ENCODE results near the gene SNORC. TPM values are rescaled to one million over a fixed set of nuclear protein-coding genes. Genes with fewer than 3 reads are reported as not detected.

SNORC gene
- total RNA-seq, 4 donors from 2014 or later = 0.24 to 0.79 (median 0.40) TPM

- ATAC-seq (ENCODE audit: low FRiP score) = no peak
- TF ChIP-seq, protein P1, sequence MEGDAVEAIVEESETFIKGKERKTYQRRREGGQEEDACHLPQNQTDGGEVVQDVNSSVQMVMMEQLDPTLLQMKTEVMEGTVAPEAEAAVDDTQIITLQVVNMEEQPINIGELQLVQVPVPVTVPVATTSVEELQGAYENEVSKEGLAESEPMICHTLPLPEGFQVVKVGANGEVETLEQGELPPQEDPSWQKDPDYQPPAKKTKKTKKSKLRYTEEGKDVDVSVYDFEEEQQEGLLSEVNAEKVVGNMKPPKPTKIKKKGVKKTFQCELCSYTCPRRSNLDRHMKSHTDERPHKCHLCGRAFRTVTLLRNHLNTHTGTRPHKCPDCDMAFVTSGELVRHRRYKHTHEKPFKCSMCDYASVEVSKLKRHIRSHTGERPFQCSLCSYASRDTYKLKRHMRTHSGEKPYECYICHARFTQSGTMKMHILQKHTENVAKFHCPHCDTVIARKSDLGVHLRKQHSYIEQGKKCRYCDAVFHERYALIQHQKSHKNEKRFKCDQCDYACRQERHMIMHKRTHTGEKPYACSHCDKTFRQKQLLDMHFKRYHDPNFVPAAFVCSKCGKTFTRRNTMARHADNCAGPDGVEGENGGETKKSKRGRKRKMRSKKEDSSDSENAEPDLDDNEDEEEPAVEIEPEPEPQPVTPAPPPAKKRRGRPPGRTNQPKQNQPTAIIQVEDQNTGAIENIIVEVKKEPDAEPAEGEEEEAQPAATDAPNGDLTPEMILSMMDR (IDR thresholded peaks at IDR 0.05) = no peak
- no peak for DNase-seq (ENCODE audit: low spot score)
Observed at GRCh38 chr2:232873292-232873908, 3.3 kb downstream of the SNORC start.

DNA sequence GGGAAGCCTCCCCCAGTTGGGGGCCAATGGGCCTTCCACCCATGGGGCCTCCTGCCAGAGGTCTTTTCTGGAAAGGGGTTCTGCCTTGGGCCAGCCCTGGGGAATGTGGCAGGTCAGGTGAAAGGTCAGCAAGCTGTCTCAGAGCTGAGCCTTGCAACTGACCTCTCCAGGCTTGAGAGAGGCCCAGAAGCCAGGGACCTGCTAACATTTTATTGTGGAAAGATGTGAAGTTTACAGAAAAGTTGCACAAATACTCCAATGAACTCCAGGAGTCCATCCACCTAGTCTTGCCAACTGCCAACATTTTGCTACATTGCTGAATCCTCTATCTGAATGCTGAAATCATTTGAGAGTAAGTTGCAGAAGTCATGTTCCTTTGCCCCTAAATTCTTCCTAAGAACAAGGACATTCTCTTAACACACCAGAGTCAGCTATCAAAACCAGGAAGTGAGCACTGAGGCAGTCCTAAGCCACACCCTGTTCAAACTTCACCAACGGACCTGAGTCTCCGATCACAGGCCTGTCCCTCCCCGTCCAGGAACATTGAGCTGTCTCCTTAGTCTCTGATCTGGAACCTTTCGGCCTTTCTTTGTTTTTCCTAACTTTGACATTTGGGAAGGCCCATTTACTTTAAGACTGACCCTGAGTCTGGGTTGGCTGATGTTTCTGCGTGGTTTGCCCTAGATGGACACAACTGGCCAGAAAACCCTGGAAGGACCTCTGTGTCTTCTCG lies 4.0 kb downstream of the SNORC start:
- DNase-seq (ENCODE audit: low spot score) (no peak), ATAC-seq (ENCODE audit: low FRiP score) (no peak)
- TF ChIP-seq, protein P1 (IDR thresholded peaks at IDR 0.05) = no peak

DNA sequence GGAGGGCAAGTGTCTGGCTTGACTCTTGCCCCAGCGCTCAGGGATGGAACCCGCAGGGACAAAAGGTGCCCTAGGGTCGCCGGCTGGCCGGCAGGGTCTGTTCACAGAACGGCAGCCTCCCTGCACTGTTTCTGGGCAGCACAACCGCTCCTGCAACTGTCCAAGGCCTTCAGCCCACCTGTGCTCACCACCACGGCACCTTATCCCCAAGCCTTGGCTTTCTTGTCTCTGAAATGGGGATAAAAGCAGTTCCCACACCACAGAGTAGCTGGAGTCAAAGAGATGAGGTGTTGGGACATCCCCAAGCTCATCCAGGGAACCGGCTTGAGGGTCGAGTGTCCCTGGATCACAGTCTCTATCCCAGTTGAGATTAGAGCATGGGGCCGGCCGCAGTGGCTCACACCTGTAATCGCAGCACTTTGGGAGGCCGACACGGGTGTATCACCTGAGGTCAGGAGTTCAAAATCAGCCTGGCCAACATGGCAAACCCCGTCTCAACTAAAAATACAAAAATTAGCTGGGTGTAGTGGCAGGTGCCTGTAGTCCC lies 4.7 kb downstream of the SNORC start:
- TF ChIP-seq, protein P1 (IDR thresholded peaks at IDR 0.05) = no peak
- ATAC-seq (ENCODE audit: low FRiP score) = no peak
- DNase-seq (ENCODE audit: low spot score) = no peak

DNA sequence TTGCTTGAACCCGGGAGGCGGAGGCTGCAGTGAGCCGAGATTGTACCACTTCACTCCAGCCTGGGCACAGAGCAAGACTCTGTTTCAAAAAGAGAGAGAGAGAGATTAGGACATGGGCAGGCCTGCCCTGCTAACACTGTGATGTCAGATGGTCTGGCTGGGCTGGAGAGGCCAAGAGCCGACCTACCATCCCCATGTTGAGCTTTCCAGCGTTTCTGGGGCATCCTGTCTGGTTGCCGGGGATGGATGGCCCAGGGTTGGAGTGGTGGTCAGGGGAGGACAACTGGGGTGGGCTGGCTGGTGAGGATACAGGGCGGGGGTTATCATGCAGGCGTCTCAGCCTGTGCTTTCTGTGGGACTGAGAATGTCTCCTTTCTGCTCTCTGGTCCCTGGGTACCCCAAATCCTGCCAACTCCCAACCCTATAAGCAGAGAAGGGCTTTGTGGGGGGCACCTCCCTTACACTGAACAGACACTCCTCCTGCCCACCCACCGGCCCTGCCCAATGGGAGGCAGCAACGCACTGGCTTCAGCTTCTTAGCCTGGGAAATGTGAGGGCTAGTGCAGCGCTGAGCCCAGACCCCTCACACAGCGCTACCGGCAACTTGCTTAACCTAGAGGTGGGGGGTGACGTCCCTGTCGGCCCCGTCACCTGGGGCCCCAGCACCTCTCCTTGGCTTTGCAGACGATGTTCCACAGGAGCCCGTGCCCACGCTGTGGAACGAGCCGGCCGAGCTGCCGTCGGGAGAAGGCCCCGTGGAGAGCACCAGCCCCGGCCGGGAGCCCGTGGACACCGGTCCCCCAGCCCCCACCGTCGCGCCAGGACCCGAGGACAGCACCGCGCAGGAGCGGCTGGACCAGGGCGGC lies 5.4 kb downstream of the SNORC start:
- TF ChIP-seq, protein P1 (IDR thresholded peaks at IDR 0.05) = no peak
- no peak for ATAC-seq (ENCODE audit: low FRiP score)
- DNase-seq (ENCODE audit: low spot score) = no peak

GRCh38 chr2:232876161-232876977 lies 6.3 kb downstream of the SNORC start:
- ATAC-seq (ENCODE audit: low FRiP score) (peak; percentile 22), DNase-seq (ENCODE audit: low spot score) (no peak)
- TF ChIP-seq, protein P1 (IDR thresholded peaks at IDR 0.05) = no peak

DNA sequence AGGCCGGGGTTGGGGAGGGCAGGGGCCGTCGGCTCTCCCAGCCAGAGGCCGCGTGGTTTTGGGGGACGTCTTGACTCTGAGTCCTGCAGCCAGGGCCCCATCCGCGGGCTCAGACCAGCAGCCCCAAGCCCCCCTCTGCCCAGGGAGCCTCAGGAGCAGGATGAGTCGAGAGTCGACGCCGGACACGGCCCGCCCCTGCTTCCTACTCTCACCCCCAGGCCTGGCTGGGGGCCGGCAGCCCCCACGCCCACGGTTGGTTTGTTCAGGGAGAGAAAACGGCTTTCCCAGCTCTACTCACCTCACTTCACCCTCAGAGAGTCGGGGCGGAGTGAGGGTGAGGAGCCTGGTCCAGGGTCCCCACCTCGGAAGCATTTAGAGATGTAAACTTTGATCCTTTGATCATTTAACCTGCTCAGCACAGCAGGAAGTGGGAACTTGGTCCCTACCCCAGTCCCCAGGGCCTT lies 6.9 kb downstream of the SNORC start:
- no peak for ATAC-seq (ENCODE audit: low FRiP score)

More for the DNA sequence above, 6.9 kb downstream of the SNORC start:
- no peak for DNase-seq (ENCODE audit: low spot score)
- TF ChIP-seq, protein P1 (IDR thresholded peaks at IDR 0.05) = no peak
